Measurements from ENCODE around the gene NKX1-2.

GRCh38 chr10:124430077-124430476 is 19.8 kb downstream of the NKX1-2 start:
- no peak for TF ChIP-seq CTCF (IDR thresholded peaks at IDR 0.05)
- TF ChIP-seq POLR2A (IDR thresholded peaks at IDR 0.05), result no peak

All from right lobe of liver (tissue), 4 donors.